ENCODE data around the gene KRTAP10-5. TPM values are rescaled to one million over a fixed set of nuclear protein-coding genes. Genes with fewer than 3 reads are reported as not detected.

The KRTAP10-5 gene
- total RNA-seq, 1 experiment from 2014 or later = not detected

DNA sequence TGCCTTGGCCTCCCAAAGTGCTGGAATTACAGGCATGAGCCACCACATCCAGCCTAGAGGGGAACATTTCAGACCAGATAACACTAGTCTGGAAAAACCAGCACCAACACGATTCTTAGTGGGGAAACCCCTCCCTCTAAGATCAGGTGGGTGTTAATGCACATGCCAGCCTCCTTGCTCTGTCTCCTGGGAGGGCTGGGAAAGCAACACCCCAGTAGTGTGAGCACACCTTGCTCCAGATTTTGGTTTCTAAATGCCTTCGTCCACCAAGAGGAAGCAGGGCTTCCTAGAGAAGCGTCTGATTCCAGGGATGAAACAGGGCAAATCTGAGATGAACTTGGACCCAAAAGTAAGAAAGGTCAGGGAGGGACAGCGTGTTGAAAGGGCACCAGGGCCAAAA is 9.1 kb downstream of the KRTAP10-5 start:
- no peaks in the 10 kb centered on the region for H3K27me3 ChIP-seq (ENCODE audit: control insufficient read depth, insufficient read depth, low read length)

DNA sequence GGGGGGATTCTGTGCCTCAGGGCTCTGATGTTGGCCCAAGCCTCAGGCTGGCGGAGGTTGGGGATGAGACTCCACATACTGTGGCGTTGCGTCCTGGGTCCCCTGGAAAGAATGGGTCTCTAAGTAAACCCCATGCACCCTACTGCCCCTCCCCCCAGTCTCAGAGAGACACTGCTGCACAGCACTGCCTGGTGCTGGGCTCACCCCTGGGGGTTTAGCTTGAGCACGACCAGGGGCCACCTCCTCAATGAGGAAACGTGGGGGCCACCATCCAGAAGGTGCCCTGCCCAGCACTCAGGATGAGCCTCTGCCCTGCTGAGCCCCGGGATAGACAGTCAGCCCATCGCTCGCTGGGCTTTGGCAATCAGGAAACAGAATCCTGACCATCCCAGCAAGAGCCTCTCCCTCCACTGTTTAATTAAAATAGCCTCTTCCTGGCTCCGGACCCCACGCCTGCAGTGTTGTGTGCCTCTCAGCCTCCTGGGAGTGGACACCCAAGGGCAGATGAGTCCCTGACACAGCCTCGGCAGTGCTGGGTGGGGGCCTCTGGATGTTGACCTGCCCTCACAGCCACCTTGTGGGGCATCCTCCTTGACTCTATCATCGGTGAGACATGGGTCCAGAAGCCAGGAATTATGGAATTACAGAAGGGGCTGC is 10.4 kb downstream of the KRTAP10-5 start:
- TF ChIP-seq POLR2AphosphoS5 (IDR thresholded peaks at IDR 0.05; ENCODE audit: low read depth, low read length) (no peak), SIN3A (IDR thresholded peaks at IDR 0.05; ENCODE audit: borderline replicate concordance, insufficient read depth, low read depth, low read length) (no peak), TCF7L2 (IDR thresholded peaks at IDR 0.05; ENCODE audit: low read depth, low read length) (no peak)
- TF ChIP-seq, protein P1, sequence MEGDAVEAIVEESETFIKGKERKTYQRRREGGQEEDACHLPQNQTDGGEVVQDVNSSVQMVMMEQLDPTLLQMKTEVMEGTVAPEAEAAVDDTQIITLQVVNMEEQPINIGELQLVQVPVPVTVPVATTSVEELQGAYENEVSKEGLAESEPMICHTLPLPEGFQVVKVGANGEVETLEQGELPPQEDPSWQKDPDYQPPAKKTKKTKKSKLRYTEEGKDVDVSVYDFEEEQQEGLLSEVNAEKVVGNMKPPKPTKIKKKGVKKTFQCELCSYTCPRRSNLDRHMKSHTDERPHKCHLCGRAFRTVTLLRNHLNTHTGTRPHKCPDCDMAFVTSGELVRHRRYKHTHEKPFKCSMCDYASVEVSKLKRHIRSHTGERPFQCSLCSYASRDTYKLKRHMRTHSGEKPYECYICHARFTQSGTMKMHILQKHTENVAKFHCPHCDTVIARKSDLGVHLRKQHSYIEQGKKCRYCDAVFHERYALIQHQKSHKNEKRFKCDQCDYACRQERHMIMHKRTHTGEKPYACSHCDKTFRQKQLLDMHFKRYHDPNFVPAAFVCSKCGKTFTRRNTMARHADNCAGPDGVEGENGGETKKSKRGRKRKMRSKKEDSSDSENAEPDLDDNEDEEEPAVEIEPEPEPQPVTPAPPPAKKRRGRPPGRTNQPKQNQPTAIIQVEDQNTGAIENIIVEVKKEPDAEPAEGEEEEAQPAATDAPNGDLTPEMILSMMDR (IDR thresholded peaks at IDR 0.05) = no peak
- TF ChIP-seq, protein P2, sequence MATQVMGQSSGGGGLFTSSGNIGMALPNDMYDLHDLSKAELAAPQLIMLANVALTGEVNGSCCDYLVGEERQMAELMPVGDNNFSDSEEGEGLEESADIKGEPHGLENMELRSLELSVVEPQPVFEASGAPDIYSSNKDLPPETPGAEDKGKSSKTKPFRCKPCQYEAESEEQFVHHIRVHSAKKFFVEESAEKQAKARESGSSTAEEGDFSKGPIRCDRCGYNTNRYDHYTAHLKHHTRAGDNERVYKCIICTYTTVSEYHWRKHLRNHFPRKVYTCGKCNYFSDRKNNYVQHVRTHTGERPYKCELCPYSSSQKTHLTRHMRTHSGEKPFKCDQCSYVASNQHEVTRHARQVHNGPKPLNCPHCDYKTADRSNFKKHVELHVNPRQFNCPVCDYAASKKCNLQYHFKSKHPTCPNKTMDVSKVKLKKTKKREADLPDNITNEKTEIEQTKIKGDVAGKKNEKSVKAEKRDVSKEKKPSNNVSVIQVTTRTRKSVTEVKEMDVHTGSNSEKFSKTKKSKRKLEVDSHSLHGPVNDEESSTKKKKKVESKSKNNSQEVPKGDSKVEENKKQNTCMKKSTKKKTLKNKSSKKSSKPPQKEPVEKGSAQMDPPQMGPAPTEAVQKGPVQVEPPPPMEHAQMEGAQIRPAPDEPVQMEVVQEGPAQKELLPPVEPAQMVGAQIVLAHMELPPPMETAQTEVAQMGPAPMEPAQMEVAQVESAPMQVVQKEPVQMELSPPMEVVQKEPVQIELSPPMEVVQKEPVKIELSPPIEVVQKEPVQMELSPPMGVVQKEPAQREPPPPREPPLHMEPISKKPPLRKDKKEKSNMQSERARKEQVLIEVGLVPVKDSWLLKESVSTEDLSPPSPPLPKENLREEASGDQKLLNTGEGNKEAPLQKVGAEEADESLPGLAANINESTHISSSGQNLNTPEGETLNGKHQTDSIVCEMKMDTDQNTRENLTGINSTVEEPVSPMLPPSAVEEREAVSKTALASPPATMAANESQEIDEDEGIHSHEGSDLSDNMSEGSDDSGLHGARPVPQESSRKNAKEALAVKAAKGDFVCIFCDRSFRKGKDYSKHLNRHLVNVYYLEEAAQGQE (IDR thresholded peaks at IDR 0.05; ENCODE audit: insufficient read depth in 1 of 2, low read depth in 2 of 2, low read length in 1 of 2) = no peak
- Histone ChIP-seq H3K9me3 (ENCODE audit: control insufficient read depth, insufficient read depth, low read depth, low read length) (no peaks in the 10 kb centered on the region), H3K4me3 (ENCODE audit: low read depth in 2 of 2, low read length in 2 of 2) (no peak overlapping the region), H3K27me3 (ENCODE audit: control insufficient read depth, insufficient read depth, low read length) (no peaks in the 10 kb centered on the region), H3K36me3 (ENCODE audit: control insufficient read depth, insufficient read depth, low read length) (no peaks in the 10 kb centered on the region), H3K27ac (ENCODE audit: low read length) (no peak overlapping the region), H3K4me1 (ENCODE audit: control insufficient read depth, insufficient read depth, low read length) (peaks cover 5% of the 10 kb centered on the region; the same call in 1 of the 2 replicates)
- intact Hi-C loops (cut with micrococcal nuclease; ENCODE audit: unreplicated experiment) (no loop called here), in situ Hi-C loops (cut with HindIII; ENCODE audit: low pct_unique_long_range_greater_than_20kb, low sequenced_read_pairs) (no loop called here)
- ChIA-PET POLR2A (interaction anchor here (0.6 kb wide), 1 partner anchor 9 kb away, joined by 3 read pairs; no protein-coding TSS in a partner anchor), CTCF (no interaction called here)
- BruUV-seq (replicated peaks) = no TSS peak
- DNase-seq (ENCODE audit: low read depth, low spot score) (no peak), ATAC-seq (no peak)

More for the DNA sequence above, 9.1 kb downstream of the KRTAP10-5 start:
- TF ChIP-seq SIN3A (IDR thresholded peaks at IDR 0.05; ENCODE audit: borderline replicate concordance, insufficient read depth, low read depth, low read length) (no peak), TCF7L2 (IDR thresholded peaks at IDR 0.05; ENCODE audit: low read depth, low read length) (no peak), POLR2AphosphoS5 (IDR thresholded peaks at IDR 0.05; ENCODE audit: low read depth, low read length) (no peak)
- TF ChIP-seq, protein P1 (IDR thresholded peaks at IDR 0.05) = no peak
- TF ChIP-seq, protein P2 (IDR thresholded peaks at IDR 0.05; ENCODE audit: insufficient read depth in 1 of 2, low read depth in 2 of 2, low read length in 1 of 2) = no peak
- H3K4me1 ChIP-seq (ENCODE audit: control insufficient read depth, insufficient read depth, low read length) = peaks cover 5% of the 10 kb centered on the region; the same call in 1 of the 2 replicates
- no TSS peak for BruUV-seq (replicated peaks)
- no peak overlapping the region for H3K4me3 ChIP-seq (ENCODE audit: low read depth in 2 of 2, low read length in 2 of 2)
- no peak for ATAC-seq
- no peaks in the 10 kb centered on the region for H3K36me3 ChIP-seq (ENCODE audit: control insufficient read depth, insufficient read depth, low read length)
- H3K9me3 ChIP-seq (ENCODE audit: control insufficient read depth, insufficient read depth, low read depth, low read length) = no peaks in the 10 kb centered on the region
- in situ Hi-C loops (cut with HindIII; ENCODE audit: low pct_unique_long_range_greater_than_20kb, low sequenced_read_pairs) (no loop called here), intact Hi-C loops (cut with micrococcal nuclease; ENCODE audit: unreplicated experiment) (no loop called here)
- ChIA-PET POLR2A (no interaction called here), CTCF (no interaction called here)
- DNase-seq (ENCODE audit: low read depth, low spot score) = no peak
- no peak overlapping the region for H3K27ac ChIP-seq (ENCODE audit: low read length)
